ENCODE results near the gene NAMPT. TPM values are rescaled to one million over a fixed set of nuclear protein-coding genes. Genes with fewer than 3 reads are reported as not detected.

NAMPT gene
- total and polyA plus RNA-seq, 2 experiments from 2014 or later = 25.0 to 32.7 TPM

DNA sequence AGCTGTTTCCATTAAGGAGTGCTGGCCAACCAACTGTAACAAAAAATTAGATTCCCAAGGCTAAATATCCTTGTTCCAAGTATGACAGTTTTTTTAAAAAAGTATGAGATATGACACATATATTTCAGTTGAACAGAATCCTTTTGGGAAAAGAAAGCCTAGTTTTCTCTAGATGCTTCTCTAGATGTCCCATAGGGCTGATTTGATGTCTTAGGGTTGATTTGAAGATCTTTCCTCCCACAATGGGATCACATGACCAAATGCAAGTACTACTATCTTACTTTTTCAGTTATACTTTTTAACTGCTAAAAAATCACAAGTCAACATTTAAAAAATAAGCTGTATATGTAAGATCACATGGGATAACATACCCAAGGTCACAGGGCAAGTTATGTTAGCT, 3.7 kb downstream of the NAMPT start:
- Histone ChIP-seq H4K20me1 (ENCODE audit: insufficient read depth) (0 out of 2 replicates have a peak, but pooled peaks cover 8% of the 10 kb centered on the region), H3K36me3 (ENCODE audit: low read depth) (no peaks in the 10 kb centered on the region; the same call in none of the 2 replicates), H3F3A (ENCODE audit: insufficient read depth) (0 out of 2 replicates have a peak, but pooled peaks cover 4% of the 10 kb centered on the region), H3K9ac (no peak overlapping the region), H3K4me2 (ENCODE audit: unreplicated experiment) (no peak overlapping the region), H3K9me3 (ENCODE audit: low read depth) (no peaks in the 10 kb centered on the region), H2AFZ (no peak overlapping the region), H3K4me3 (no peak overlapping the region), H3K27ac (no peak overlapping the region), H3K4me1 (ENCODE audit: insufficient read depth) (peaks cover 23% of the 10 kb centered on the region), H3K9me2 (ENCODE audit: insufficient read depth) (no peaks in the 10 kb centered on the region), H3K79me2 (ENCODE audit: insufficient read depth) (peaks cover 78% of the 10 kb centered on the region), H3K27me3 (replicated peaks; ENCODE audit: insufficient read depth) (no peaks in the 10 kb centered on the region)
- DNase-seq = no peak
- TF ChIP-seq EZH2phosphoT487 (IDR thresholded peaks at IDR 0.05; ENCODE audit: insufficient read depth, low read depth) (no peak), EZH2 (IDR thresholded peaks at IDR 0.05; ENCODE audit: insufficient read depth, poor library complexity, severe bottlenecking) (no peak)
- in situ Hi-C loops (cut with MboI) = no loop called here

DNA sequence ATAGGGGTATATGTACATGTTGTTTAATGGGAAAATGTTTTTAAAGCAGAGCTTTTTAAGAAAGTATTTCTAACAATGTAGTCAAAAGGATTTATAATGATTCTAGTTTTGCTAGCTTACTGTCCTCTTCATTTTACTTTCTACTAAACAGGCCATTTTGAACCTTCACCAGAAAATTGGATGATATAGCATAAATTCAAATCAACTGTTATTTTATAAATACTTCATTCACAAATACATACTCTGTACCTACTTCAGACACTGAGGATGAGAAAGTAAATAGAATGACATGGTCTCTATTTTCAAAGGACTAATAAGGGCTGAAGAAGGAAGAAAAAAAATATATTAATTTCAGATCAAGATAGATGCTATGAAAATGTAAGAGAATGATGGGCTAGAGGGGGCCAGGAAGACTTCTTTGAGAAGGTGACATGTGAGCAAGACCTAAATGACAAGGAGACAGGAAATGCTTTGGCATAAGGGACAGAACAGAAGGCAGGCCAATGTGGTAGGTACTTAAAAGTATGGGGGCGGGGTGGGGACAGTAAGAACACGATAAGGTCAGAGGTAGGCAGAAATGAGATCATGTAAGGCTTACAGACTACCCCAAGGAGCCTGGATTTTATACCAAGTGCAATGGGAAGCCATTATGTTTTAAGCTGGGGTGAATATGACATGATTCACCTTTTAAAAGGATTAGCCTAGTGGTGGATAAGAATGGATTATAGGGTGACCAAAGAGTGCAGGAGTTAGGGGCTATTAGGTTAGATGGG, 5.2 kb downstream of the NAMPT start:
- Histone ChIP-seq H3K79me2 (ENCODE audit: insufficient read depth) (peaks cover 85% of the 10 kb centered on the region), H3K9me3 (ENCODE audit: low read depth) (no peaks in the 10 kb centered on the region), H3F3A (ENCODE audit: insufficient read depth) (0 out of 2 replicates have a peak, but pooled peaks cover 4% of the 10 kb centered on the region), H3K4me2 (ENCODE audit: unreplicated experiment) (no peak overlapping the region), H3K9me2 (ENCODE audit: insufficient read depth) (no peaks in the 10 kb centered on the region), H3K9ac (no peak overlapping the region), H3K4me1 (ENCODE audit: insufficient read depth) (peaks cover 20% of the 10 kb centered on the region), H3K27me3 (replicated peaks; ENCODE audit: insufficient read depth) (no peaks in the 10 kb centered on the region), H3K36me3 (ENCODE audit: low read depth) (peaks cover 4% of the 10 kb centered on the region), H4K20me1 (ENCODE audit: insufficient read depth) (0 out of 2 replicates have a peak, but pooled peaks cover 8% of the 10 kb centered on the region), H2AFZ (no peak overlapping the region), H3K4me3 (no peak overlapping the region), H3K27ac (no peak overlapping the region)
- no peak for DNase-seq
- no peak for TF ChIP-seq EZH2phosphoT487 (IDR thresholded peaks at IDR 0.05; ENCODE audit: insufficient read depth, low read depth)
- TF ChIP-seq EZH2 (IDR thresholded peaks at IDR 0.05; ENCODE audit: insufficient read depth, poor library complexity, severe bottlenecking) = no peak
- in situ Hi-C loops (cut with MboI) = no loop called here
- 94 to 95% methylated on average over 2 of the region's 2 CpGs for WGBS, 2 experiments (ENCODE audit: low coverage in 1 of 2, low lambda C conversion rate in 2 of 2, missing lambda C conversion rate in 2 of 2)

GRCh38 chr7:106278695-106279094, 6.1 kb downstream of the NAMPT start:
- Histone ChIP-seq H3K36me3 (ENCODE audit: low read depth) (peaks cover 12% of the 10 kb centered on the region), H3K9me3 (ENCODE audit: low read depth) (no peaks in the 10 kb centered on the region), H3K79me2 (ENCODE audit: insufficient read depth) (peaks cover 85% of the 10 kb centered on the region), H3F3A (ENCODE audit: insufficient read depth) (0 out of 2 replicates have a peak, but pooled peaks cover 4% of the 10 kb centered on the region), H3K27ac (no peak overlapping the region), H3K27me3 (replicated peaks; ENCODE audit: insufficient read depth) (no peaks in the 10 kb centered on the region), H3K9me2 (ENCODE audit: insufficient read depth) (no peaks in the 10 kb centered on the region), H3K9ac (no peak overlapping the region), H3K4me3 (no peak overlapping the region), H3K4me1 (ENCODE audit: insufficient read depth) (peaks cover 20% of the 10 kb centered on the region), H3K4me2 (ENCODE audit: unreplicated experiment) (no peak overlapping the region), H4K20me1 (ENCODE audit: insufficient read depth) (0 out of 2 replicates have a peak, but pooled peaks cover 8% of the 10 kb centered on the region), H2AFZ (no peak overlapping the region)
- DNase-seq = no peak
- 89 to 100% methylated on average over 2 of the region's 2 CpGs for WGBS, 2 experiments (ENCODE audit: low coverage in 1 of 2, low lambda C conversion rate in 2 of 2, missing lambda C conversion rate in 2 of 2)
- TF ChIP-seq EZH2 (IDR thresholded peaks at IDR 0.05; ENCODE audit: insufficient read depth, poor library complexity, severe bottlenecking) (no peak), EZH2phosphoT487 (IDR thresholded peaks at IDR 0.05; ENCODE audit: insufficient read depth, low read depth) (no peak)
- in situ Hi-C loops (cut with MboI) = no loop called here

GRCh38 chr7:106277976-106278375, 6.8 kb downstream of the NAMPT start:
- Histone ChIP-seq H3K9ac (no peak overlapping the region), H3K4me3 (no peak overlapping the region), H3K4me1 (ENCODE audit: insufficient read depth) (peaks cover 14% of the 10 kb centered on the region), H3K9me3 (ENCODE audit: low read depth) (no peaks in the 10 kb centered on the region), H3K79me2 (ENCODE audit: insufficient read depth) (peaks cover 84% of the 10 kb centered on the region), H3K9me2 (ENCODE audit: insufficient read depth) (no peaks in the 10 kb centered on the region), H3K4me2 (ENCODE audit: unreplicated experiment) (no peak overlapping the region), H4K20me1 (ENCODE audit: insufficient read depth) (0 out of 2 replicates have a peak, but pooled peaks cover 8% of the 10 kb centered on the region), H3F3A (ENCODE audit: insufficient read depth) (no peaks in the 10 kb centered on the region), H3K27me3 (replicated peaks; ENCODE audit: insufficient read depth) (no peaks in the 10 kb centered on the region), H3K27ac (no peak overlapping the region), H3K36me3 (ENCODE audit: low read depth) (peaks cover 18% of the 10 kb centered on the region), H2AFZ (no peak overlapping the region)
- in situ Hi-C loops (cut with MboI) = no loop called here
- WGBS, 2 experiments (ENCODE audit: low coverage in 1 of 2, low lambda C conversion rate in 2 of 2, missing lambda C conversion rate in 2 of 2) = 96 to 100% methylated on average over 1 of the region's 1 CpG
- TF ChIP-seq EZH2phosphoT487 (IDR thresholded peaks at IDR 0.05; ENCODE audit: insufficient read depth, low read depth) (no peak), EZH2 (IDR thresholded peaks at IDR 0.05; ENCODE audit: insufficient read depth, poor library complexity, severe bottlenecking) (no peak)
- no peak for DNase-seq

Data from GM23248 (cell line).